SK-N-SH (cell line): ENCODE measurements around the gene MAF. TPM values are rescaled to one million over a fixed set of nuclear protein-coding genes. Genes with fewer than 3 reads are reported as not detected.

Experiments used
- CTCF ChIA-PET: fragments of 300-600, 350-600 bp; formaldehyde crosslinking; extraction: SDS; loops from one replicate; lab custom pipeline; 2021; lab: Yijun Ruan, JAX
- POLR2A ChIA-PET: fragments of 350-600 bp; sonication (Branson Sonifier 250); formaldehyde crosslinking; extraction: SDS; loops from one replicate; lab custom pipeline; 2020; ENCODE audit warnings: antibody characterized with exemption, inconsistent platforms; lab: Yijun Ruan, JAX
- DNase-seq: peaks from one replicate; pipeline ENCODE4 v3.0.0; 2012
- H2AFZ ChIP-seq: fragments of 200-600 bp; sonication (generic); 2 replicates; pipeline ENCODE4 v1.8.1; 2016; ENCODE audit warnings: antibody characterized with exemption, mild to moderate bottlenecking, low read depth
- H3F3A ChIP-seq: fragments of 200-600 bp; sonication (generic); replicated peaks from 2 replicates; pipeline ENCODE3; 2016; ENCODE audit warnings: antibody characterized with exemption, mild to moderate bottlenecking; ENCODE audit not compliant: insufficient read depth
- H3K27ac ChIP-seq, 2 experiments: fragments of 200-500 bp in 1 of 2; fragments of 200-600 bp in 1 of 2; sonication (Bioruptor generic) in 1 of 2; sonication (generic), shearing (Covaris generic) in 1 of 2; 2 replicates each; pipeline versions ENCODE4 v1.5.1 to v1.6.1; 2014 to 2016; ENCODE audit warnings: low read depth in 2 of 2, inconsistent platforms in 1 of 2, low read length in 1 of 2, mild to moderate bottlenecking in 1 of 2, mixed read lengths in 1 of 2
- H3K27me3 ChIP-seq: fragments of 200-600 bp; sonication (generic), shearing (Covaris generic); 2 replicates; pipeline ENCODE4 v1.6.1; 2016; ENCODE audit warnings: mixed run types; ENCODE audit not compliant: insufficient read depth
- H3K36me3 ChIP-seq, 2 experiments: fragments of 200-500 bp in 1 of 2; fragments of 200-600 bp in 1 of 2; sonication (Bioruptor generic) in 1 of 2; sonication (generic) in 1 of 2; replicated peaks in 1 of 2; 2 replicates each; pipeline versions ENCODE3 to v1.5.1; 2014 to 2016; ENCODE audit warnings: low read length in 1 of 2, mild to moderate bottlenecking in 1 of 2; ENCODE audit not compliant: insufficient read depth in 2 of 2, control insufficient read depth in 1 of 2
- H3K4me1 ChIP-seq, 2 experiments: fragments of 200-500 bp in 1 of 2; fragments of 200-600 bp in 1 of 2; sonication (Bioruptor generic) in 1 of 2; sonication (generic), shearing (Covaris generic) in 1 of 2; 2 replicates each; pipeline versions ENCODE4 v1.5.1 to v1.6.1; 2014 to 2016; ENCODE audit warnings: low read depth in 1 of 2, low read length in 1 of 2, mixed run types in 1 of 2; ENCODE audit not compliant: insufficient read depth in 2 of 2, control insufficient read depth in 1 of 2
- H3K4me2 ChIP-seq: fragments of 200-600 bp; sonication (generic), shearing (Covaris generic); 2 replicates; pipeline ENCODE4 v1.6.1; 2017; ENCODE audit warnings: mixed run types
- H3K4me3 ChIP-seq, 2 experiments: fragments of 200-500 bp in 1 of 2; fragments of 200-600 bp in 1 of 2; sonication (Bioruptor generic) in 1 of 2; sonication (generic), shearing (Covaris generic) in 1 of 2; 2 replicates each; pipeline versions ENCODE4 v1.5.1 to v1.8.1; 2014 to 2016; ENCODE audit warnings: low read depth in 2 of 2, inconsistent platforms in 1 of 2, low read length in 1 of 2, mild to moderate bottlenecking in 1 of 2, mixed read lengths in 1 of 2, moderate library complexity in 1 of 2
- H3K79me2 ChIP-seq: fragments of 200-600 bp; sonication (generic); 2 replicates; pipeline ENCODE4 v1.8.1; 2017; ENCODE audit warnings: mild to moderate bottlenecking; ENCODE audit not compliant: insufficient read depth
- H3K9ac ChIP-seq: fragments of 200-600 bp; sonication (generic); 2 replicates; pipeline ENCODE4 v1.6.1; 2017; ENCODE audit warnings: mixed run types
- H3K9me2 ChIP-seq: fragments of 200-600 bp; sonication (generic); 2 replicates; pipeline ENCODE4 v1.6.1; 2017; ENCODE audit warnings: mixed run types
- H3K9me3 ChIP-seq: fragments of 200-600 bp; sonication (generic); 2 replicates; pipeline ENCODE4 v1.6.1; 2017; ENCODE audit warnings: mixed run types, mild to moderate bottlenecking, moderate library complexity
- H4K20me1 ChIP-seq: fragments of 200-600 bp; sonication (generic); 2 replicates; pipeline ENCODE4 v1.6.1; 2017; ENCODE audit warnings: mild to moderate bottlenecking, mixed run types; ENCODE audit not compliant: insufficient read depth
- EP300 ChIP-seq, 2 experiments: IDR thresholded peaks; 2 replicates each; pipeline versions ENCODE4 v1.4.0 to v1.6.1; 2012; ENCODE audit warnings: borderline replicate concordance in 1 of 2, low read depth in 1 of 2, low read length in 1 of 2
- EZH2phosphoT487 ChIP-seq: fragments of 200-600 bp; sonication (generic); IDR thresholded peaks from 2 replicates; pipeline ENCODE4 v1.6.1; 2017; ENCODE audit warnings: low read depth, mixed run types, mild to moderate bottlenecking, antibody characterized with exemption, moderate library complexity, borderline replicate concordance
- FOSL2 ChIP-seq: IDR thresholded peaks from 2 replicates; pipeline ENCODE4 v1.4.0; 2012; ENCODE audit warnings: low read depth, mild to moderate bottlenecking, moderate library complexity, borderline replicate concordance
- FOXJ3 ChIP-seq: sonication (generic); formaldehyde crosslinking; IDR thresholded peaks from 2 replicates; pipeline ENCODE4 v1.5.1; 2020; ENCODE audit warnings: mild to moderate bottlenecking, missing genetic modification reagents
- MAX ChIP-seq: IDR thresholded peaks from 2 replicates; pipeline ENCODE4 v1.4.0; 2012; ENCODE audit warnings: low read depth
- MEF2A ChIP-seq: IDR thresholded peaks from 2 replicates; pipeline ENCODE4 v1.4.0; 2012; ENCODE audit warnings: low read depth, borderline replicate concordance
- MXI1 ChIP-seq: IDR thresholded peaks from 2 replicates; pipeline ENCODE4 v1.6.1; 2012; ENCODE audit warnings: mild to moderate bottlenecking, low read depth, low read length, improper control_type of control experiment
- NFIC ChIP-seq: IDR thresholded peaks from 2 replicates; pipeline ENCODE4 v1.4.0; 2012; ENCODE audit warnings: borderline replicate concordance
- PBX3 ChIP-seq: IDR thresholded peaks from 2 replicates; pipeline ENCODE4; 2012
- POLR2AphosphoS5 ChIP-seq: IDR thresholded peaks from 2 replicates; pipeline ENCODE4 v1.6.1; 2012; ENCODE audit warnings: low read depth, low read length
- RCOR1 ChIP-seq: fragments of 150-350 bp; IDR thresholded peaks from 2 replicates; pipeline ENCODE4 v1.6.1; 2017; ENCODE audit warnings: antibody characterized with exemption, low read length
- RFX5 ChIP-seq: IDR thresholded peaks from 2 replicates; pipeline ENCODE4 v1.6.1; 2012; ENCODE audit warnings: mild to moderate bottlenecking, improper control_type of control experiment, low read length
- RXRA ChIP-seq: IDR thresholded peaks from 2 replicates; pipeline ENCODE4 v1.4.0; 2012; ENCODE audit warnings: low read depth, mild to moderate bottlenecking, borderline replicate concordance
- SIN3A ChIP-seq: IDR thresholded peaks from 2 replicates; pipeline ENCODE4 v1.6.1; 2012; ENCODE audit warnings: low read depth, mild to moderate bottlenecking, low read length, moderate library complexity, borderline replicate concordance
- TCF12 ChIP-seq: IDR thresholded peaks from 2 replicates; pipeline ENCODE4 v1.4.0; 2012
- ZBTB33 ChIP-seq: IDR thresholded peaks from 2 replicates; pipeline ENCODE4 v1.4.0; 2012; ENCODE audit warnings: low read depth, borderline replicate concordance
- WGBS: methylation state at CpG from one replicate; pipeline ENCODE4 v1.1.6; 2017; ENCODE audit warnings: low lambda C conversion rate; 5-methylcytosine and 5-hydroxymethylcytosine counted together
- polyA plus RNA-seq, 3 experiments: library from polyadenylated mRNA; depleted of rRNA; stranded (reverse); fragments of >200 nt; gene quantifications; 2 replicates each; pipeline ENCODE4 v1.2.3, GENCODE V29; 2012
- TF ChIP-seq, protein P1 (sequence below): fragments of 150-350 bp; IDR thresholded peaks from 2 replicates; pipeline ENCODE4 v1.6.1; 2016; ENCODE audit warnings: mild to moderate bottlenecking, low read depth, low read length

Gene MAF
- polyA plus RNA-seq, 1 of the 3 experiments (the other 2 are of a cell fraction): 0.23 TPM

DNA sequence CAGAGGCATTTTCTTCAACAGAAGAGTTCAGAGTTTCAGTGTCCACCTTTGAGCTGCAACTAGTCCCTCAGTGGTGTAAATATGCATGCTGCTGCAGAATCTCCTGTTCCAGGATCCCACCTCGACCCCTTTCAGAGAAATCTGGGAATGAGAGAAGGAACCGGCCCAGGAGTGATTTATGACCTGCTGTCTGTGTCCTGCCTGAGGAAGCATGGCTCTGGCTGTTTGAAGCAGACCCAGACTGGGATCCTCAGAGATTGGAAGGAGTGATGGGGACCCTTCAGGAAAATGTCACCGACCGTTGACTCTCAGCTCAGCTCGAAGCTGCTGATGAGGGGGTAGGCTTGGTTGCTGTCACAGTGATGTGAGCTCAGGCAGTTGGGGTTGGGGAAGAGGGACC lies 8.4 kb upstream of the MAF start (continued):
- TF ChIP-seq SIN3A (no peak), POLR2AphosphoS5 (no peak), EZH2phosphoT487 (no peak), RCOR1 (no peak), TCF12 (no peak), RXRA (no peak), MAX (no peak)
- TF ChIP-seq, protein P1, sequence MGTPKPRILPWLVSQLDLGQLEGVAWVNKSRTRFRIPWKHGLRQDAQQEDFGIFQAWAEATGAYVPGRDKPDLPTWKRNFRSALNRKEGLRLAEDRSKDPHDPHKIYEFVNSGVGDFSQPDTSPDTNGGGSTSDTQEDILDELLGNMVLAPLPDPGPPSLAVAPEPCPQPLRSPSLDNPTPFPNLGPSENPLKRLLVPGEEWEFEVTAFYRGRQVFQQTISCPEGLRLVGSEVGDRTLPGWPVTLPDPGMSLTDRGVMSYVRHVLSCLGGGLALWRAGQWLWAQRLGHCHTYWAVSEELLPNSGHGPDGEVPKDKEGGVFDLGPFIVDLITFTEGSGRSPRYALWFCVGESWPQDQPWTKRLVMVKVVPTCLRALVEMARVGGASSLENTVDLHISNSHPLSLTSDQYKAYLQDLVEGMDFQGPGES: no peak

DNA sequence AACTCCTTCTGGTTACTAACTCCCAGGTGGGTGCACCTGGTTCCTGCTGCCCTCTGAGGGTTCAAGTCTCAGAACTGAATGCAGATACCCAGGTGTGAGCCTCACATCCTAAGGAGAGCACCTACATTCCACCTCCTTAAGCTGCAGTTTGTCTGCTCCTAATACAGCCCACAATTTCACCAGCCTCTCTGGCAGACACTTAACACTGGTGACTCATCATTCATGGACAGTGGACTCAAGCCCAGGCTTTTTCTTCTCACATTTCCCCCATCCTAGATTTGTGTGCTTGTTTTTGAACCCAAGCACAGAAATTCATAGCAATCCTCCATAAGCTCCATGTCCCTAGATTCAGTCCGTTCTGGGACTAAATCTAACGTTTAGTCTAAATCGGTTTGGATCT lies 7.0 kb upstream of the MAF start:
- TF ChIP-seq SIN3A (no peak), ZBTB33 (no peak), EP300 (IDR thresholded peaks at IDR 0.05; ENCODE audit: borderline replicate concordance in 1 of 2, low read depth in 1 of 2, low read length in 1 of 2) (no peak), NFIC (no peak), MEF2A (no peak), RFX5 (no peak), PBX3 (no peak), FOSL2 (no peak), FOXJ3 (CRISPR knock-in tag) (no peak), RCOR1 (no peak), MXI1 (no peak)
- TF ChIP-seq, all 33 proteins: peak for 0
- POLR2A ChIA-PET: no interaction called here

More for the DNA sequence above, 7.0 kb upstream of the MAF start:
- Histone ChIP-seq H4K20me1 (no peaks in the 10 kb centered on the region), H3K4me1 (no peaks in the 10 kb centered on the region), H3K9ac (no peak overlapping the region), H3K4me3 (no peak overlapping the region), H3K9me3 (no peaks in the 10 kb centered on the region), H3K9me2 (no peaks in the 10 kb centered on the region), H3K36me3 (no peaks in the 10 kb centered on the region), H3K27ac (no peak overlapping the region), H3K79me2 (no peaks in the 10 kb centered on the region), H3K4me2 (no peak overlapping the region), H3F3A (no peaks in the 10 kb centered on the region), H2AFZ (no peak overlapping the region), H3K27me3 (peaks cover 4% of the 10 kb centered on the region; the same call in 1 of the 2 replicates)
- 48% methylated on average over 3 of the region's 3 CpGs for WGBS
- CTCF ChIA-PET: interaction anchor here (0.9 to 1.1 kb wide), 2 partner anchors 29 to 918 kb away, joined by 3 read pairs; no protein-coding TSS in a partner anchor
- no peak for DNase-seq
